HCT116 (cell line): Measurements from ENCODE around the gene PLGRKT. TPM values are rescaled to one million over a fixed set of nuclear protein-coding genes. Genes with fewer than 3 reads are reported as not detected.

Source experiments
- ATAC-seq: fragments of 200-7000 bp; cut with Tn5 transposase; 2 replicates; pipeline ENCODE4 v1.9.1; 2020; ENCODE audit warnings: mild to moderate bottlenecking, moderate library complexity
- BruUV-seq: library from RNA; stranded (reverse); fragments of 400-500 nt; replicated peaks from 2 replicates; lab custom pipeline; 2021; lab: Mats Ljungman, UMichigan
- CTCF ChIA-PET: fragments of 300-600 bp; sonication (Branson Sonifier 250); formaldehyde crosslinking; loops from one replicate; lab custom pipeline; 2021; ENCODE audit warnings: antibody characterized with exemption; lab: Charles Lee
- POLR2A ChIA-PET: fragments of 300-600, 350-600 bp; sonication (Branson Sonifier 250); formaldehyde crosslinking; loops from one replicate; lab custom pipeline; 2021; ENCODE audit warnings: antibody characterized with exemption; lab: Charles Lee
- RAD21 ChIA-PET, 2 experiments: fragments of 300-600 bp; sonication (Branson Sonifier 250); formaldehyde crosslinking; loops; one replicate each; lab custom pipeline; 2023; ENCODE audit warnings: low total read pairs in 2 of 2; ENCODE audit not compliant: uncharacterized antibody in 2 of 2, unreplicated experiment in 2 of 2, low non-redundant PET in 1 of 2; lab: Charles Lee
- DNase-seq: peaks from one replicate; pipeline ENCODE4 v3.0.0-alpha.2; 2010; ENCODE audit warnings: low read depth, low spot score
- H2AFZ ChIP-seq: fragments of 200-600 bp; shearing (Covaris generic), sonication (generic); 2 replicates; pipeline ENCODE4 v1.6.1; 2017; ENCODE audit warnings: low read depth, mixed run types, mixed read lengths, antibody characterized with exemption, low read length; ENCODE audit not compliant: poor library complexity, severe bottlenecking
- H3K27ac ChIP-seq: 2 replicates; pipeline ENCODE4 v1.5.1; 2012; ENCODE audit warnings: low read depth, low read length
- H3K27me3 ChIP-seq: fragments of 200-600 bp; sonication (generic); 2 replicates; pipeline ENCODE4 v1.6.1; 2016; ENCODE audit warnings: mixed run types, low read length, mixed read lengths; ENCODE audit not compliant: insufficient read depth
- H3K36me3 ChIP-seq, 2 experiments: fragments of 200-500 bp in 1 of 2; fragments of 200-600 bp in 1 of 2; sonication (Bioruptor generic) in 1 of 2; sonication (generic) in 1 of 2; 2 replicates each; pipeline versions ENCODE4 v1.5.1 to v1.6.1; 2014 to 2016; ENCODE audit warnings: low read length in 2 of 2, inconsistent platforms in 1 of 2, mixed read lengths in 1 of 2, mixed run types in 1 of 2; ENCODE audit not compliant: insufficient read depth in 2 of 2, control insufficient read depth in 1 of 2
- H3K4me1 ChIP-seq, 2 experiments: fragments of 200-600 bp in 1 of 2; sonication (generic) in 1 of 2; 2 replicates each; pipeline versions ENCODE4 v1.5.1 to v1.6.1; 2012 to 2017; ENCODE audit warnings: low read length in 2 of 2, inconsistent platforms in 1 of 2, mild to moderate bottlenecking in 1 of 2, mixed read lengths in 1 of 2, mixed run types in 1 of 2, moderate library complexity in 1 of 2; ENCODE audit not compliant: insufficient read depth in 2 of 2, control insufficient read depth in 1 of 2
- H3K4me2 ChIP-seq: fragments of 200-600 bp; sonication (generic); 2 replicates; pipeline ENCODE4 v1.6.1; 2017; ENCODE audit warnings: mixed run types, low read length, mixed read lengths
- H3K4me3 ChIP-seq, 2 experiments: fragments of 200-600 bp in 1 of 2; sonication (generic) in 1 of 2; replicated peaks in 1 of 2; 2 replicates each; pipeline ENCODE4 v1.5.1; 2011 to 2016; ENCODE audit warnings: low read length in 2 of 2, control low read depth in 1 of 2, low read depth in 1 of 2, mild to moderate bottlenecking in 1 of 2, mixed read lengths in 1 of 2, mixed run types in 1 of 2
- H3K79me2 ChIP-seq: fragments of 200-600 bp; sonication (generic); 2 replicates; pipeline ENCODE4 v1.6.1; 2017; ENCODE audit warnings: mild to moderate bottlenecking, mixed run types, low read length, moderate library complexity, mixed read lengths; ENCODE audit not compliant: insufficient read depth
- H3K9ac ChIP-seq: fragments of 200-600 bp; sonication (generic); 2 replicates; pipeline ENCODE4 v1.6.1; 2016; ENCODE audit warnings: low read length, mixed read lengths
- H3K9me2 ChIP-seq: fragments of 200-600 bp; sonication (generic), shearing (Covaris generic); 2 replicates; pipeline ENCODE4 v1.6.1; 2017; ENCODE audit warnings: mixed run types, mild to moderate bottlenecking, moderate library complexity; ENCODE audit not compliant: insufficient read depth
- H3K9me3 ChIP-seq, 2 experiments: fragments of 200-500 bp in 1 of 2; fragments of 200-600 bp in 1 of 2; sonication (Bioruptor generic) in 1 of 2; sonication (generic) in 1 of 2; 2 replicates each; pipeline ENCODE4 v1.6.1; 2014 to 2017; ENCODE audit warnings: low read length in 2 of 2, mixed read lengths in 2 of 2, inconsistent platforms in 1 of 2, low read depth in 1 of 2, mild to moderate bottlenecking in 1 of 2, mixed run types in 1 of 2, moderate library complexity in 1 of 2; ENCODE audit not compliant: control insufficient read depth in 1 of 2, insufficient read depth in 1 of 2
- H4K20me1 ChIP-seq: fragments of 200-600 bp; sonication (generic), shearing (Covaris generic); 2 replicates; pipeline ENCODE4 v1.6.1; 2017; ENCODE audit warnings: mixed run types, mild to moderate bottlenecking, moderate library complexity; ENCODE audit not compliant: insufficient read depth
- CBX3 ChIP-seq: IDR thresholded peaks from 2 replicates; pipeline ENCODE4 v1.6.1; 2012; ENCODE audit warnings: low read depth
- CEBPB ChIP-seq: IDR thresholded peaks from 2 replicates; pipeline ENCODE4 v1.6.1; 2012; ENCODE audit warnings: low read depth
- CTCF ChIP-seq, 3 experiments: fragments of 200-600 bp in 1 of 3; sonication (generic) in 1 of 3; IDR thresholded peaks in 2 of 3; conservative IDR thresholded peaks in 1 of 3; 2 replicates each; pipeline ENCODE4 v1.5.1; 2012 to 2017; ENCODE audit warnings: low read depth in 2 of 3, low read length in 2 of 3, antibody characterized with exemption in 1 of 3, borderline replicate concordance in 1 of 3, control low read depth in 1 of 3, mild to moderate bottlenecking in 1 of 3, mixed read lengths in 1 of 3, mixed run types in 1 of 3, moderate library complexity in 1 of 3; ENCODE audit not compliant: insufficient read depth in 1 of 3
- EGR1 ChIP-seq: IDR thresholded peaks from 2 replicates; pipeline ENCODE4 v1.6.1; 2012; ENCODE audit warnings: low read depth
- EZH2 ChIP-seq: fragments of 200-600 bp; sonication (generic); IDR thresholded peaks from 2 replicates; pipeline ENCODE4 v1.6.1; 2017; ENCODE audit warnings: antibody characterized with exemption, mixed run types
- MAX ChIP-seq: IDR thresholded peaks from 2 replicates; pipeline ENCODE4 v1.6.1; 2012
- POLR2A ChIP-seq: IDR thresholded peaks from 2 replicates; pipeline ENCODE4 v1.7.0; 2011; ENCODE audit warnings: borderline replicate concordance; ENCODE audit not compliant: insufficient read depth, insufficient read length; ENCODE audit errors: extremely low read depth
- POLR2AphosphoS5 ChIP-seq: IDR thresholded peaks from 2 replicates; pipeline ENCODE4 v1.6.1; 2011; ENCODE audit warnings: mild to moderate bottlenecking, low read depth, low read length, moderate library complexity
- RAD21 ChIP-seq: IDR thresholded peaks from 2 replicates; pipeline ENCODE4 v1.6.1; 2012; ENCODE audit warnings: low read depth, mild to moderate bottlenecking
- REST ChIP-seq: IDR thresholded peaks from 2 replicates; pipeline ENCODE4 v1.6.1; 2012; ENCODE audit warnings: low read depth
- SIN3A ChIP-seq: IDR thresholded peaks from 2 replicates; pipeline ENCODE4 v1.6.1; 2012; ENCODE audit warnings: low read depth
- SP1 ChIP-seq: IDR thresholded peaks from 2 replicates; pipeline ENCODE4 v1.6.1; 2012; ENCODE audit warnings: low read depth
- SRF ChIP-seq: IDR thresholded peaks from 2 replicates; pipeline ENCODE4 v1.6.1; 2012; ENCODE audit warnings: low read depth
- TCF7L2 ChIP-seq: IDR thresholded peaks from 2 replicates; pipeline ENCODE4 v1.7.0; 2011; ENCODE audit warnings: borderline replicate concordance, inconsistent platforms; ENCODE audit not compliant: insufficient read depth, insufficient read length; ENCODE audit errors: extremely low read depth
- YY1 ChIP-seq: IDR thresholded peaks from 2 replicates; pipeline ENCODE4 v1.6.1; 2011; ENCODE audit warnings: low read length, low read depth, moderate library complexity, mild to moderate bottlenecking; ENCODE audit not compliant: insufficient replicate concordance; ENCODE audit errors: extremely low read depth
- ZFX ChIP-seq: fragments of 450-650 bp; IDR thresholded peaks from 2 replicates; pipeline ENCODE4 v1.6.1; 2017
- ZNF274 ChIP-seq: fragments of 200-500 bp; sonication (Bioruptor generic); IDR thresholded peaks from 2 replicates; pipeline ENCODE4 v1.6.1; 2014; ENCODE audit warnings: mild to moderate bottlenecking, low read depth, low read length, inconsistent platforms
- intact Hi-C: fragments of 100-400 bp; cut with micrococcal nuclease; formaldehyde crosslinking; loops from 2 replicates; pipeline ENCODE4 v1.10.0; 2022
- total RNA-seq: library from RNA; stranded (reverse); gene quantifications from one replicate; pipeline ENCODE4 v1.2.1, GENCODE V29; 2021; ENCODE audit not compliant: unreplicated experiment

PLGRKT gene
- total RNA-seq, 1 experiment from 2014 or later: 23.8 TPM

- POLR2A ChIA-PET: interaction anchor here (0.6 to 2.0 kb wide), 7 partner anchors 8 to 178 kb away, joined by 3 to 7 read pairs (median 4); partner anchors contain the start of genes PLGRKT and RIC1
- RAD21 ChIA-PET: interaction anchor here in 1 of 2 experiments (1.1 kb wide), 1 partner anchor 150 kb away, joined by 4 read pairs; no protein-coding TSS in a partner anchor
- TSS peak; percentile 66 for BruUV-seq
Observed at GRCh38 chr9:5450359-5451091, 12.8 kb upstream of the PLGRKT start, which contains the start of gene CD274. TSS of gene CD274 (plus strand) at chr9:5450542. CDS start at chr9:5456114, 5,572 bp downstream.

More at GRCh38 chr9:5450359-5451091, 12.8 kb upstream of the PLGRKT start, which contains the start of gene CD274:
- peaks cover 7 to 40% of the 10 kb centered on the region in 2 experiments for H3K4me1 ChIP-seq
- H3K4me2 ChIP-seq: peak within 1 kb of the TSS; percentile 81
- ATAC-seq (peak; percentile 99), DNase-seq (peak; percentile 80)
- no peaks in the 10 kb centered on the region for H3K9me2 ChIP-seq
- intact Hi-C loops: loop anchor here (5.0 to 10.0 kb wide), 3 partner anchors 62 to 264 kb away; partner anchors contain the start of gene PDCD1LG2
- peak within 1 kb of the TSS; percentile 51 to 65 for H3K4me3 ChIP-seq
- H2AFZ ChIP-seq: peak within 1 kb of the TSS; percentile 93
- TF ChIP-seq RAD21: peak; percentile 85
- TF ChIP-seq CTCF (IDR thresholded peaks at IDR 0.05 in 2 of 3, conservative IDR thresholded peaks at IDR 0.05 in 1 of 3; ENCODE audit: borderline replicate concordance in 1 of 3, insufficient read depth in 1 of 3, low read depth in 2 of 3, low read length in 2 of 3): peak; percentile 72 to 75 (median 73)
- peak; percentile 47 for TF ChIP-seq TCF7L2
- TF ChIP-seq EZH2: no peak
- peak; percentile 64; the same call in 1 of the 2 replicates for TF ChIP-seq MAX
- TF ChIP-seq CBX3: peak; percentile 83; the same call in 1 of the 2 replicates
- TF ChIP-seq POLR2AphosphoS5: peak; percentile 83
- peak; percentile 68 for TF ChIP-seq POLR2A
- peak; percentile 90 for TF ChIP-seq EGR1
- peak; percentile 14 for TF ChIP-seq YY1
- TF ChIP-seq ZFX: no peak
- TF ChIP-seq CEBPB: peak; percentile 79
- no peak for TF ChIP-seq SRF
- TF ChIP-seq REST: no peak
- TF ChIP-seq ZNF274: no peak
- peak; percentile 55 for TF ChIP-seq SIN3A
- peak; percentile 65 for TF ChIP-seq SP1
- H3K9me3 ChIP-seq: no peaks in the 10 kb centered on the region
- peak within 1 kb of the TSS; percentile 51 for H3K9ac ChIP-seq
- no peaks in the 10 kb centered on the region for H3K36me3 ChIP-seq
- H3K27ac ChIP-seq: no peak within 1 kb of the TSS
- H4K20me1 ChIP-seq: no peaks in the 10 kb centered on the region
- no peaks in the 10 kb centered on the region for H3K27me3 ChIP-seq
- no peaks in the 10 kb centered on the region for H3K79me2 ChIP-seq
- CTCF ChIA-PET: interaction anchor here (0.7 to 1.6 kb wide), 12 partner anchors 8 to 264 kb away, joined by 3 to 9 read pairs (median 5); no protein-coding TSS in a partner anchor
